ENCODE results near the gene FHOD1.

Gene FHOD1

GRCh38 chr16:67238806-67239470, 8.3 kb downstream of the FHOD1 start:
- no peak overlapping the region for H3K4me3 ChIP-seq (ENCODE audit: low read length)
- no peak for DNase-seq (ENCODE audit: low read depth)
- TF ChIP-seq, protein P1, sequence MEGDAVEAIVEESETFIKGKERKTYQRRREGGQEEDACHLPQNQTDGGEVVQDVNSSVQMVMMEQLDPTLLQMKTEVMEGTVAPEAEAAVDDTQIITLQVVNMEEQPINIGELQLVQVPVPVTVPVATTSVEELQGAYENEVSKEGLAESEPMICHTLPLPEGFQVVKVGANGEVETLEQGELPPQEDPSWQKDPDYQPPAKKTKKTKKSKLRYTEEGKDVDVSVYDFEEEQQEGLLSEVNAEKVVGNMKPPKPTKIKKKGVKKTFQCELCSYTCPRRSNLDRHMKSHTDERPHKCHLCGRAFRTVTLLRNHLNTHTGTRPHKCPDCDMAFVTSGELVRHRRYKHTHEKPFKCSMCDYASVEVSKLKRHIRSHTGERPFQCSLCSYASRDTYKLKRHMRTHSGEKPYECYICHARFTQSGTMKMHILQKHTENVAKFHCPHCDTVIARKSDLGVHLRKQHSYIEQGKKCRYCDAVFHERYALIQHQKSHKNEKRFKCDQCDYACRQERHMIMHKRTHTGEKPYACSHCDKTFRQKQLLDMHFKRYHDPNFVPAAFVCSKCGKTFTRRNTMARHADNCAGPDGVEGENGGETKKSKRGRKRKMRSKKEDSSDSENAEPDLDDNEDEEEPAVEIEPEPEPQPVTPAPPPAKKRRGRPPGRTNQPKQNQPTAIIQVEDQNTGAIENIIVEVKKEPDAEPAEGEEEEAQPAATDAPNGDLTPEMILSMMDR (IDR thresholded peaks at IDR 0.05; ENCODE audit: insufficient read depth, low read depth, low read length, missing control alignments): no peak

- H3K4me3 ChIP-seq (ENCODE audit: low read length): no peak overlapping the region
- DNase-seq (ENCODE audit: low read depth): no peak
- TF ChIP-seq, protein P1 (IDR thresholded peaks at IDR 0.05; ENCODE audit: insufficient read depth, low read depth, low read length, missing control alignments): no peak
Measured at GRCh38 chr16:67238278-67238575, 9.1 kb downstream of the FHOD1 start.

DNA sequence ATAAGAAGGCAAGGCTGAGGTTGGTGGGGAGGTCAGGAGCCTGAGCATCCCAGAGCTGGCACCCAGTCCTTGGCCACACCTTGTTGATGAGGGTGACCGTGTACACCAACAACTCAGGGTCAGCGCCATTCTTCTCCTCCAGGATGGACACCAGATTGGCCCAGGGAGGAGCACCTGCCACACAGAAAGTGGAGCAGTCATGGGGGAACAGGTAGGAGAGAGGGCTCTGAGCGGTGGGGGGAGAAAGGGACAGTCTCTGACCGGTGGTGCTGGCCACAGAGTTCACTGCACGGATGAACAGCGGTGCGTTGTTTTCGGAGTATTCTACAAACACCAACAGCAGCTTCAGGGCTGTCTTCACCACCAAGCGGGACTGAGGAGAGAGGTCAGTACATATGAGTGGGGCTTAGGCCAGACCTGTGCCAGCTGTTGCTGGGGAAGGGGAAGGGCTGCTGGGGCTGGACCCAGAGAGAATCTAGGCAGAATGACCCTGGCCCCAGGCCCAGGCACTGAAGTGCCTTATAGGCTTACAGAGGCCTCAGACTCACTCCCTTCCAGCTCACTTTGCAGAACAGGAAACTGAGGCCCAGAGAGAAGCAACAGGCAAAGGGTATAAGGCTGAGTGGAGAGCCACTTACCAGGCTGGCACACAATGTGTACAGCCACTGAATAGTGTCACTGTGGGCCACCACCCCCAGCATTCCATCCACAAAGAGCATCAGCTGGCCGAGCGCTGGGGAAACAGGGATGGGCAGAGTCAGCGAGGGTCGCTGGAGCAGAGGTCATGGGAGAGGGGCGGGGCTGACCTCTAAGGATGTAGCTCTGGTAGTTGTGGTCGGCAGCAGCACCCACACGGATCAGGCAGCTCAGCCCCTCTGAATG, 9.6 kb downstream of the FHOD1 start:
- no peak for DNase-seq (ENCODE audit: low read depth)
- H3K4me3 ChIP-seq (ENCODE audit: low read length): no peak overlapping the region

DNA sequence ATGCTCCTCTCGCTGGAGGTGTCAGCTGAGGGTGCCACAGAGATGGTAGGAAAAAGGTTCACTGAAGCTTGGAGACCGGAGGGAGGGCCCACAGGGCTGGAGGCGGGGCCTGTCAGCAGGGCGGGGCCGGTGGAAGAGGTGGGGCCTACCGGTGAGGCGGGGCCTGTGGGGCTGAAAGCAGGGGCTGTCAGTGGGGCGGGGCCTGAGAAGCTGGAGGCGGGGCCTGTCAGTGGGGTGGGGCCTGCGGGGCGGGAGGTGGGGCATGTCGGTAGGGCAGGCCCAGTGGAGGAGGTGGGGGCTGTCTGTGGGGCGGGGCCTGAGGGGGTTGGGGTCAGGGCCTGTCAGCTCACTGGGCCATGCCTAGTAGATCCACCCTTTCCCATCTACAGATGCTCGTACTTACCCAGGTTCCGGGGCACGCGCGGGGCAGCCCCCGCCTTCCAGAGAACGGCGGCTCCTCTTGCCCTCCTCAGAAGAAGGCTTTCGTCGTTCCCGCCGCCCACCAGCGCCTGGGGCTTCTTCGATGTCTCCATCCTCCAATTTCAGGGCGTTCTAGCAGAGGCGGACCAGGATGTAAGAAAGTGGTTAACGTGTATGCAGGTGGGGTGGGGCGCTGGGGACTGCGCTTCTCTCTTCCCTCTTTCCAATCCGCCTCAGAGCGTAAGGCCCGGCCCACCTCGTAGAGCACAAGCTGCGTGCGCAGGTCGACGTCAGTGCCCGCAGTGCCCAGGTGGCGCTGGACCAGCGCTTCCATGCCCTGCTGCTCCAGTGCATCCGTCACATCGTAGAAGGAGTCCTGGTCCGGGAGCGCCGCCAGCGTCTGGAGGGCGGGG, 10.5 kb downstream of the FHOD1 start:
- TF ChIP-seq, protein P1 (IDR thresholded peaks at IDR 0.05; ENCODE audit: insufficient read depth, low read depth, low read length, missing control alignments): no peak
- no peak overlapping the region for H3K4me3 ChIP-seq (ENCODE audit: low read length)
- peak; percentile 79 for DNase-seq (ENCODE audit: low read depth)

More for the DNA sequence above, 9.6 kb downstream of the FHOD1 start:
- TF ChIP-seq, protein P1 (IDR thresholded peaks at IDR 0.05; ENCODE audit: insufficient read depth, low read depth, low read length, missing control alignments): no peak

DNA sequence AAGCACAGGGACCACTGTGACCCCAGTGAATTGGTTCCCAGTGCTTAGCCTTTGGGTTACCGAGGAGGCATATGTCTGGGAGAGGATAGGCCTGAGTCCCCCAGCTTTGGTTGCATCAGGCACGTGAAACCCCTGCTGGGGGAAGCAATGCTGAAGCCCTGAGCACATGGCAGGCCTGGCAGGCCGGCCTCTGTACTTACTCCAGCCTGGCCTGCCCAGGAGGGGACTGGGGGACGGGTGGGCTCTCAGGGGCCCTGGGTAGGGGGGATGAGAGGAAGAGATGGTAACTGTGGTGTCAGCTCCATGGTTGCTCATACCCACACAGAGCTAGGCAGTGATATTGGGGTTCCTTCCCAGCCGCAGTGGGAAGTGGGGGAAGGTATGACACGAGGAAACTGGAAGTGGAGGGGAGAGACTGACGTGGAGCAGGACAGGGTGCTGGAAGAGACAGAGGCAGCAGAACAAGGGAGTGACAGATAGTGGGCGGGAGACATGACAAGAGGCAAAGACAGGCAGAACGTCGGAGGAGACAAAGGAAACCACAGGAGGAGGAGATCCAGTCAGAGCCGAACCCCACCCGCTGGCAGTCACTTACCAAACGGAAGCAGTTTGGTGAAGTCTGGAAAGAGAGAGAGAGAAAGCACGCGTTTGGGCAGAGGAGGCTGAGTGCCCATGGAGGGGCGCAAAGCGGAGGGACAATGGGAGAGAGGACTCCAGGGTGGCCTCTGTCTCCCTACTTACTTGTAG, 11.3 kb downstream of the FHOD1 start:
- peak; percentile 53 for DNase-seq (ENCODE audit: low read depth)
- H3K4me3 ChIP-seq (ENCODE audit: low read length): no peak overlapping the region
- TF ChIP-seq, protein P1 (IDR thresholded peaks at IDR 0.05; ENCODE audit: insufficient read depth, low read depth, low read length, missing control alignments): no peak

GRCh38 chr16:67234180-67234597, 13.1 kb downstream of the FHOD1 start:
- DNase-seq (ENCODE audit: low read depth): no peak
- TF ChIP-seq, protein P1 (IDR thresholded peaks at IDR 0.05; ENCODE audit: insufficient read depth, low read depth, low read length, missing control alignments): no peak
- no peak overlapping the region for H3K4me3 ChIP-seq (ENCODE audit: low read length)

Measured in epithelial cell of esophagus (primary cell).